Esophagus muscularis mucosa (tissue), 4 donors: Measurements from ENCODE around the gene DAB1. TPM values are rescaled to one million over a fixed set of nuclear protein-coding genes. Genes with fewer than 3 reads are reported as not detected.

Source experiments
- DNase-seq: peaks from one replicate; pipeline ENCODE4 v3.0.0-alpha.2; 2017; ENCODE audit errors: extremely low spot score
- H3K27ac ChIP-seq, 4 donors: fragments of 200-600 bp; sonication (generic); replicated peaks in 1 of 4; 1 replicate in 3 of 4; 2 replicates in 1 of 4; pipeline ENCODE4 v1.5.1; 2016 to 2019; ENCODE audit warnings: mild to moderate bottlenecking in 1 of 4
- H3K27me3 ChIP-seq, 4 donors: fragments of 200-600 bp; sonication (generic); one replicate each; pipeline versions ENCODE4 v1.5.1 to v1.6.0; 2016 to 2019
- H3K36me3 ChIP-seq, 4 donors: fragments of 200-600 bp; sonication (generic); one replicate each; pipeline ENCODE4 v1.5.1; 2016 to 2019
- H3K4me1 ChIP-seq, 4 donors: fragments of 200-600 bp; sonication (generic); one replicate each; pipeline ENCODE4 v1.5.1; 2016 to 2019
- H3K4me3 ChIP-seq, 4 donors: fragments of 200-600 bp; sonication (generic); 1 replicate in 2 of 4; 2 replicates in 2 of 4; pipeline ENCODE4 v1.5.1; 2016 to 2019; ENCODE audit warnings: mild to moderate bottlenecking in 4 of 4, moderate library complexity in 1 of 4
- H3K9me3 ChIP-seq, 4 donors: fragments of 200-600 bp; sonication (generic); 1 replicate in 3 of 4; 2 replicates in 1 of 4; pipeline ENCODE4 v1.5.1; 2016 to 2019
- EP300 ChIP-seq: sonication (generic); formaldehyde crosslinking; IDR thresholded peaks from one replicate; pipeline ENCODE4 v1.6.1; 2017; ENCODE audit warnings: antibody characterized with exemption
- POLR2A ChIP-seq: fragments of 450-650 bp; IDR thresholded peaks from one replicate; pipeline ENCODE4 v1.6.1; 2017; ENCODE audit warnings: antibody characterized with exemption, moderate library complexity, mild to moderate bottlenecking, low read depth
- POLR2AphosphoS5 ChIP-seq, 2 donors: sonication (generic); formaldehyde crosslinking; IDR thresholded peaks; one replicate each; pipeline ENCODE4 v1.6.1; 2017; ENCODE audit warnings: antibody characterized with exemption in 2 of 2
- WGBS: methylation state at CpG from one replicate; pipeline ENCODE4 v1.1.5; 2018; 5-methylcytosine and 5-hydroxymethylcytosine counted together
- intact Hi-C: fragments of 100-400 bp; cut with DNase I; formaldehyde crosslinking; loops from one replicate; pipeline ENCODE4 v1.15.1; 2023
- total RNA-seq, 4 donors: library from RNA; depleted of rRNA; stranded (reverse); fragments of >200 nt; gene quantifications; one replicate each; pipeline versions ENCODE4 v1.1.0 to v1.2.1, GENCODE V29; 2016
- TF ChIP-seq, protein P1 (sequence below), 3 experiments: fragments of 200-600 bp in 2 of 3; fragments of 450-650 bp in 1 of 3; sonication (generic) in 2 of 3; IDR thresholded peaks; one replicate each; pipeline ENCODE4 v1.5.1; 2017 to 2019; ENCODE audit warnings: antibody characterized with exemption in 3 of 3, mild to moderate bottlenecking in 2 of 3, moderate library complexity in 1 of 3

Gene DAB1
- total RNA-seq, 4 donors from 2014 or later, result 0.26 to 1.3 (median 0.37) TPM

DNA sequence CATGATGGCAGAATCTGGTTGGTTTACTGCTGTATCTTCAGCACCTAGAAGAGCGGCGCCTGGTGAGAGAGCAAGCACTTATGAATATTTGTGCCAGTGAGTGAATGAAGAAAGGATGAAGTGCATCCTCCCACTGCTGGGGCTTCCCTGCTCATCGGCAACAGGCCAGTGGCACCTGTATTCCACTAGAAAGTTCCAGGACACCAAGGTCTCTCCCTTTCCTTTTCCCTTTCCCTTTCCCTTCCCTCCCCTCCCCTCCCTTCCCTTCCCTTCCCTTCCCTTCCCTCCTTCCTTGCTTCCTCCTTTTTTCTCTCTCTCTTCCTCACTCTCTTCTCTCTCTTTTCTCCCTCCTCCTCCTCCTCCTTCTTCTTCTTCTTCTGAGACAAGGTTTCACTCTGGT, 86.2 kb downstream of the DAB1 start:
- no peaks in the 10 kb centered on the region for H3K36me3 ChIP-seq
- TF ChIP-seq, protein P1, sequence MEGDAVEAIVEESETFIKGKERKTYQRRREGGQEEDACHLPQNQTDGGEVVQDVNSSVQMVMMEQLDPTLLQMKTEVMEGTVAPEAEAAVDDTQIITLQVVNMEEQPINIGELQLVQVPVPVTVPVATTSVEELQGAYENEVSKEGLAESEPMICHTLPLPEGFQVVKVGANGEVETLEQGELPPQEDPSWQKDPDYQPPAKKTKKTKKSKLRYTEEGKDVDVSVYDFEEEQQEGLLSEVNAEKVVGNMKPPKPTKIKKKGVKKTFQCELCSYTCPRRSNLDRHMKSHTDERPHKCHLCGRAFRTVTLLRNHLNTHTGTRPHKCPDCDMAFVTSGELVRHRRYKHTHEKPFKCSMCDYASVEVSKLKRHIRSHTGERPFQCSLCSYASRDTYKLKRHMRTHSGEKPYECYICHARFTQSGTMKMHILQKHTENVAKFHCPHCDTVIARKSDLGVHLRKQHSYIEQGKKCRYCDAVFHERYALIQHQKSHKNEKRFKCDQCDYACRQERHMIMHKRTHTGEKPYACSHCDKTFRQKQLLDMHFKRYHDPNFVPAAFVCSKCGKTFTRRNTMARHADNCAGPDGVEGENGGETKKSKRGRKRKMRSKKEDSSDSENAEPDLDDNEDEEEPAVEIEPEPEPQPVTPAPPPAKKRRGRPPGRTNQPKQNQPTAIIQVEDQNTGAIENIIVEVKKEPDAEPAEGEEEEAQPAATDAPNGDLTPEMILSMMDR (IDR thresholded peaks at IDR 0.05), result no peak
- TF ChIP-seq EP300 (no peak), POLR2A (no peak), POLR2AphosphoS5 (IDR thresholded peaks at IDR 0.05) (no peak)
- H3K27me3 ChIP-seq, result no peaks in the 10 kb centered on the region
- H3K4me1 ChIP-seq, result no peaks in the 10 kb centered on the region
- H3K27ac ChIP-seq, result no peak overlapping the region
- intact Hi-C loops, result no loop called here
- whole genome bisulfite sequencing, result 70% methylated on average over 3 of the region's 3 CpGs
- no peak for DNase-seq
- H3K9me3 ChIP-seq, result no peaks in the 10 kb centered on the region
- no peak overlapping the region for H3K4me3 ChIP-seq

DNA sequence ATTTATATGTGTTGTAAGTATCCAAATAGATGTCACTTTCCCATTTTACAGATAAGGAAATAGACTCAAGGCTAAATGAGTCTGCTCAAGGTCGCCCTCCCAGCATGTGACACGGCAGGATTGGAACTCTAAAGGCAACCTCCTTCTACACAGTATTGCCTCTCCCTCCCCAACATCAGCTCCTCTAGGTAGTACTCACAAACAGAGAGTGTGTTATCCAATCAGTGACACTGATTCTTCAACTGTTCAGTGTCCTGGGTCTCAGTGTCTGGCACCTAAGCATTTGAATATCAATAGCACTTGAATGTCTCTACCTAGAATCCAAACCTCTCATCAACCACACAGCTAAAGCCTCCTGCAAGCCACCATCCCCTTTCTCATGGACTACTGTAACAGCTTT, 87.1 kb downstream of the DAB1 start:
- DNase-seq, result no peak
- intact Hi-C loops, result no loop called here
- TF ChIP-seq, protein P1 (IDR thresholded peaks at IDR 0.05), result no peak
- no peak for TF ChIP-seq EP300
- no peak for TF ChIP-seq POLR2AphosphoS5 (IDR thresholded peaks at IDR 0.05)
- no peak for TF ChIP-seq POLR2A
- Histone ChIP-seq H3K4me1 (no peaks in the 10 kb centered on the region), H3K36me3 (no peaks in the 10 kb centered on the region), H3K4me3 (no peak overlapping the region), H3K27me3 (no peaks in the 10 kb centered on the region), H3K27ac (no peak overlapping the region), H3K9me3 (peaks cover 0 to under 1% (median 0%) of the 10 kb centered on the region in 4 donors)
- 54% methylated on average over 2 of the region's 2 CpGs for WGBS

DNA sequence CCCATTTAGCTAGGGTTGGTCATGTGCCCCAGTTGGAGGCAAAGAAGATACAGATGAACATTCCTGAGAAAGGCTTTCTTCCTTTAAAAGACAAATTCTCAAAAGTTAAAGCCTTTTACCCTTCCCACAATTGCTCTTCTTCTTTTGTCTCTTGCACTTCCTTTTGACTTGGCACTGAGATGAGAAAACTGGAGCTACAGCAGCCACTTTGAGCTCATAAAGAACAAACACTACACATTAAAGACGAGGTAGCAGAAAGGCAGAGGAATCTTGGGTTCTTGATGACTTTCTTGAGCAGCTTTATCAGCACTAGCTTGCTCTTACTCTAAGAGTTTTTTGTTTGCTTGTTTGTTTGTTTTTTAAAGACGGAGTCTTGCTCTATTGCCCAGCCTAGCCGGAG, 92.2 kb downstream of the DAB1 start:
- Histone ChIP-seq H3K4me3 (no peak overlapping the region), H3K9me3 (peaks cover 0 to 5% (median 0%) of the 10 kb centered on the region in 4 donors), H3K27me3 (no peaks in the 10 kb centered on the region), H3K36me3 (no peaks in the 10 kb centered on the region), H3K4me1 (no peaks in the 10 kb centered on the region), H3K27ac (no peak overlapping the region)
- DNase-seq, result no peak
- no peak for TF ChIP-seq POLR2AphosphoS5 (IDR thresholded peaks at IDR 0.05)
- 95% methylated on average over 3 of the region's 3 CpGs for WGBS
- intact Hi-C loops, result no loop called here

DNA sequence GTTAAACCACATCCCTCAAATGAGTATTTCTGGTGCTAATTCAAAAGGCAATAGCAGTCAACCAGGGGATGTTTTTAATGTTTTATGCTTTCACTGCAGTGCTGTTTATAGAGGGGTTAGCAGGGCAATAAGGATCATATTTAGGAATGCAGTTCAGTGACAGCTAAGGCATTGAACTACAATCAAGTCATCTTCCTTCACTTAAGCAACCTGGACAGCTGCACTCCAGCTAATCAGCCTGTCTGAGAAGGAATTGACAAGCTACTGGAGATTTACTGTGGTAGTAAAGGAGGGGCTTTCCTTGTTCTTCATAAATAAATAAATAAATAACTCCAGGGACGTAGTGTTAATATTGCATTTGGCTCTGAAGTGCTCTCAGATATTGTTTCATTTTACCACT, 93.9 kb downstream of the DAB1 start:
- H3K27me3 ChIP-seq, result no peaks in the 10 kb centered on the region
- H3K4me1 ChIP-seq, result no peaks in the 10 kb centered on the region
- H3K27ac ChIP-seq, result no peak overlapping the region
- WGBS, result 50% methylated on average over 1 of the region's 1 CpG
- peaks cover 0 to 5% (median 0%) of the 10 kb centered on the region in 4 donors for H3K9me3 ChIP-seq
- no peak for DNase-seq
- TF ChIP-seq POLR2A (no peak), POLR2AphosphoS5 (IDR thresholded peaks at IDR 0.05) (no peak), EP300 (no peak)
- TF ChIP-seq, protein P1 (IDR thresholded peaks at IDR 0.05), result no peak
- no peaks in the 10 kb centered on the region for H3K36me3 ChIP-seq
- H3K4me3 ChIP-seq, result no peak overlapping the region
- intact Hi-C loops, result no loop called here

DNA sequence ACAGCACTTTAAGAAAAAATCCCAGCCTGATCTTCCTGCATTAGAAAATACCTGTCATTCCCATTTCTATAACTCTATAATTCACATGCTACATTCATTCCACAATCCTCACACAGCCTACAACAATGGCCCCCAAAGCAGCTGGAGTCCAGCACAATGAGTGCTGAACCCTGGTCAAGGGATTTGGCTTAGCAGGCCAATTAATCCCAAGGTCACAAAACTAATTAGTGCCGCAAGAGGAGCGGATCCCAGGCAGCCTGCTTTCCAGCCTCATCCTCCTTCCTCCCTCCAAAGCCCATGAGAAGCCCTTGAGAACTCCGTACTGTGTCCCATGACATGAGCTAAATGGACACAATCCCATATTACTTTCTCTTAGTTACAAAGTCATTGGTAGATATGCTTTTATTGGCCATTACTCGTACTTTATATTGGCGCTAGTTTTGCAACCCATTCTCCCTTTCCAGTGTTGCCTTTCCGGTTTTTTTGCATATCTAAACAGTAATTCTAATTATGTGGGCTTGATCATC, 94.8 kb downstream of the DAB1 start:
- Histone ChIP-seq H3K4me1 (no peaks in the 10 kb centered on the region), H3K4me3 (no peak overlapping the region), H3K36me3 (no peaks in the 10 kb centered on the region), H3K9me3 (peaks cover 0 to 5% (median 0%) of the 10 kb centered on the region in 4 donors), H3K27me3 (no peaks in the 10 kb centered on the region), H3K27ac (no peak overlapping the region)
- DNase-seq, result no peak
- TF ChIP-seq EP300 (no peak), POLR2AphosphoS5 (IDR thresholded peaks at IDR 0.05) (no peak), POLR2A (no peak)
- TF ChIP-seq, protein P1 (IDR thresholded peaks at IDR 0.05), result no peak
- WGBS, result 94% methylated on average over 6 of the region's 6 CpGs
- intact Hi-C loops, result no loop called here
